C4-2B (cell line): ENCODE results near the gene CFL1.

Source experiments
- CTCF ChIP-seq: fragments of 450-650 bp; conservative IDR thresholded peaks from 2 replicates; pipeline ENCODE4 v1.5.1; 2017; ENCODE audit warnings: mild to moderate bottlenecking
- ZFX ChIP-seq: fragments of 450-650 bp; IDR thresholded peaks from 2 replicates; pipeline ENCODE4 v1.6.1; 2017

DNA sequence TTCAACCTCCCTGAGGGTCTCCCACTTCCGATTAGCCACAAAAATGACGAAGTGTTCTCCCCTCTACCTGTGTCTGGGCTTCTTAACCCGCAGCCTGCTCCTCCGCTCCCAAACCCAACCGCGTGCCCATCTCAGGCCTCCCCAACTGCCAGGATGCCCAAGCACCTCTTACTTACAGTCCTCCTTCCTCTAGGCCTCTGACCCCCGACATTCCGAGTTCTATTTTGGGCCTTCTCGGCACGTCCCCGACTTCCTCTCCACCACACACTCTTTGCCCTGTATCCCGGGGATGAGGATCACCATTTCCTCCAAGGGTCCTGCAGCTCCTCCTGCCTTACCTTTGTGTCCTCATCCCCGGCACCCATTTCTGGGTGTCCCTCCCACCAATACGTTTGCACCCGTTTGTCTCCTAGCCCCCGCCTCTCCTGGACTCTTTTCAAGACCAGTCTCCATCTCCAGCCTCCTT, 1.9 kb upstream of the CFL1 start:
- TF ChIP-seq CTCF (no peak), ZFX (no peak)
